IPS-18c (cell line): ENCODE data around the gene IRAK1.

Source experiments
- H3K4me3 ChIP-seq: 2 replicates; pipeline ENCODE4 v1.7.0; 2013; ENCODE audit warnings: low read depth, mild to moderate bottlenecking, low read length, moderate library complexity; ENCODE audit not compliant: insufficient read depth
- H3K9me3 ChIP-seq: one replicate; pipeline ENCODE4 v1.6.1; 2013; ENCODE audit warnings: mild to moderate bottlenecking, low read length, moderate library complexity; ENCODE audit not compliant: control insufficient read depth, insufficient read depth

IRAK1 gene

DNA sequence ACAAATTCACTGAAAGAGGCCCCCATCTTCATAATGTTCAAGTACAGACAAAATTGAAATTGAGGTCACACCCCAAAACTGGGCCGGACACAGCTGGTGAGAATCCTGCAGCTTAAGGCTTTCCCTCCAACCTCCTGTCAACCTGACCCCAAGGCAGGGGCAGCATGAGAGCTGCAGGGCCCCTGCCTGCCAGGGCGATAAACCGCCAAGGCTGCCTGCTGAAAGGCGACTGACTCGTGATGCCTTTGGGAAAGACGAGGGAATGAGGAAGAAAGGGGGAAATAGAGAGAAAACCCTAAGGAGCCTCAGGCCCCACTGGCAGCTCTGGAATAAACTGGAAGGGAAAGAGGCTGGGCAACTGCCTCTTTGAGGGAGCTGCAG is 7.3 kb upstream of the IRAK1 start:
- Histone ChIP-seq H3K4me3 (no peak overlapping the region), H3K9me3 (peaks cover 25% of the 10 kb centered on the region)

DNA sequence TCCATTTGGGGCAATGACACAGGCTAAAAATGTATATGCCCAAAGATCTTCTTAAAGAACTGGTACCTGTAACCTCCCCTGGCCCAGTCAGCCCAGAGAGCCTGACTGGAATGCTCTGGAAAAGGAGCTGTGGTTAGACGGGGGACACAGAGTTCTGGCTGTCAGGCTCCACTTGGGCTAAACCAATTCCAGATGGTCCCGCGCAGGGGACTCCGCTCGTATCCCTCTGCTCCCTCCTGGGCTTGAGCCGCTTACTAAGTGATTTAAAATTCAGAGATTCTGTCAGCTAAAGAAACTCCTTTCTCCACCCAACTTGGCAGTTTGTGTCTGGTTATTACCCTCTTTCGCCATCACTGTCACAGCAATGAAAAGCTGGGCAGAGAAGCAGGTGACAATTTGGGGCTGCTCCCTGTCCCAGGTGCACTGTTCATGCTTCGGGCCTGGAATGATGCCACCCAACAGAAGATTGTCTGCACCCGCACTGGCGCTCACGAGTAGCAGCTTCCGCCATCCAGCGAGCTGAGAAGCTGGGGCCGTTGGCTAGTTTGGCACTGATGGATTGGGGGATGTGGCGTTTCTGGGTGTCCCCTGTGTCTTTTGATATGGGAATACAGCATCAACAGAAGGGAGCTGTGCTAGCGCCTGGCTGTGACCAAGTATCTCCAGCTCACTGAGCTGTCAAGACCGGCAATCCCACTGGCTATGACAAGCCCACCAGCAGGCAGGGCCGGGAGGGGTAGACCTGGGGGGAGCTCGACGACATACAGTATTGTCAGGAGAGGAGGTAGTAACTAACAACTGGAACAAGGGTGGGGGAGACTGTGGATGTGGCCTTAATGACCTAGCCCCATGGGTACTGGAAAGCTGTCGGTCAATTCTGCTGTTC is 6.7 kb upstream of the IRAK1 start:
- Histone ChIP-seq H3K4me3 (no peak overlapping the region), H3K9me3 (peaks cover 20% of the 10 kb centered on the region)

- H3K9me3 ChIP-seq = peaks cover 15% of the 10 kb centered on the region
- H3K4me3 ChIP-seq = no peak overlapping the region
Observed at GRCh38 chrX:154025230-154025629, 5.5 kb upstream of the IRAK1 start.

- Histone ChIP-seq H3K4me3 (no peak overlapping the region), H3K9me3 (peaks cover 15% of the 10 kb centered on the region)
Observed at GRCh38 chrX:154024271-154024670, 4.6 kb upstream of the IRAK1 start.

DNA sequence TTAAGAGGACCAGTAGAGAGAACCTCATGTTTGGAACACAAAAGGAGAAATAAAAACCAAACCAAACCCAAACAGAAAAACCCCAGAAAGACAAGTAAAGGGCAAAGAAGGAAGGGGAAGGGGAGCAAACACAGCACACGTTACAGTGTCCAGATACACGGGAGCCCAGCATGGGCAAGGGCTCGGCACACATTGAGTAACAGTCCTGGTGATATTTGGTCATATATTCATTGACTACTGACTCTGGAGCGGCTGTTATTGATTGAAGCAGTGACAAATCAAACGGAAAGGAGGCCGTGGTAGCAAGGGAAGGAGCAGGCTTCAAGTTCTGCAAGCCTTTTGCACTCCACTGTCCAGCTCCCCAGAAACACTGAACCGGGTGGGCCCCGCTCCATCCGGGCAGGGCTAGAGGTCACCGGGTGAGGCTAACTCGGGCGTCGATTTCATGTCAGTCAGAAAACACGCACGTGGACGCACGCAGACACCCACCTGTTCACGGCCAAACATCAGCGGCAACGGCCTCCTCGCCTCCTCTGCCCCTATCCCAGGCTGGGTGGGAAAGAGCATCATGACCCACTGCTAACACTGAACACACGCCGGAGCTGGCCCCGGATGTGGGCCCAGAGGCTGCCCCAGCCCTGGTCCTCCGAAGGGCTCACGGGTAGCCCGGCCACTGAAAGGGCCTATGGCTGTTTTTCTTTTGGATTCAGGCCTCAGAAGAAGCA is 3.7 kb upstream of the IRAK1 start:
- Histone ChIP-seq H3K4me3 (no peak overlapping the region), H3K9me3 (peaks cover 14% of the 10 kb centered on the region)

- Histone ChIP-seq H3K9me3 (peaks cover 15% of the 10 kb centered on the region), H3K4me3 (no peak overlapping the region)
Observed at GRCh38 chrX:154022108-154022507, 2.4 kb upstream of the IRAK1 start.

DNA sequence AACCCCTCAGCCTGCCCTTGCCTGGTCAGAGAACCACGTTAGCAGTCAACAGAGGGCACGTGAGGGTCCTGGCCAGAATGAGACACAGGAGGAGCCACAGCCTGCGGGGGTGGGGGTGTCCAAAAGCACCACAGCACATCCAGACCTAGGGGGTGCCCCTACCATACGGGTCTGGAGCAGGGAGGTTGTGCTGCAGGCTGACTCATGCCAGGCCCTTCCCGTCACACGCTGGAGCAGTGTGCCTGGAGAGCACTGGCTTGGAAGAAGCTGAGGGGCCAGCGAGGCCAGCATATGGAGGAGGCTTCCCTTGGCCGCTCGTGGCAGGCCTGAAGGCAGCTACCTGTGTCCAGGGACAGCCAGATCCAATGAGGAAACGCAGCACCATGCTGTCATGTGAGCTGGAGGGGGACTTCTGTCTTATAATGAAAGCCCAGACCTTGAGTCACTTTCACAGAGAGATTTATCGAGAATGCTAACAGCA is 1.5 kb upstream of the IRAK1 start:
- H3K9me3 ChIP-seq = peaks cover 13% of the 10 kb centered on the region
- no peak overlapping the region for H3K4me3 ChIP-seq

DNA sequence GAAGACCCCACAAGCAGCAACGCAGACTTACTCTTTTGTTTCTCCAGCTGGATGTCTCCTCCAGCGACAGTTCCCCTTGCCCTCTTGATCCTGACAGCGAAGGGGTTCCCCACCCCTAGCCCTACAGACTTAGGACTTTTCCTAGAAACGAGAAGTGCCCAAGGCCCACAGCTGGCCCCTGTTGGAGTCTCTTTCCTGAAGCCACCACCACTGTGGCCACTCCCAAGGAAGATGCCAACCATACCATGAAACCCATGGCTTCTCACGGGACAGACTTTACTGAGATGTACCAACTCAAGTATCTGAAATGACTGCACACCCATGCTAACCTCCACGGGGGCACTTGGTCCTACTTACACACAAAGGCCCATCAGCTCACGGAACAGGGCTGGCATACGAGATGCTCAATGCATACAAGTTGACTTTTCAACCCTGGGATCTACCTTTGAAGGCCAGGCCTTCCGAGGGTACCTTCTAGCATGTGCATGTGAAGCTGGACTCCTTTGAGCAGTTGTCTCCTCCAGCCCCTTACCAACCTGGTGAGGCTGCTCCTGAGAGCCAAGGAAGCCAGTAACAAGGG is 924 bp upstream of the IRAK1 start:
- Histone ChIP-seq H3K9me3 (peaks cover 14% of the 10 kb centered on the region), H3K4me3 (no peak overlapping the region)

- peak overlapping the region; percentile 31 for H3K4me3 ChIP-seq
- peaks cover 12% of the 10 kb centered on the region for H3K9me3 ChIP-seq
Observed at GRCh38 chrX:154019061-154019621, 561 bp downstream of the IRAK1 start.

DNA sequence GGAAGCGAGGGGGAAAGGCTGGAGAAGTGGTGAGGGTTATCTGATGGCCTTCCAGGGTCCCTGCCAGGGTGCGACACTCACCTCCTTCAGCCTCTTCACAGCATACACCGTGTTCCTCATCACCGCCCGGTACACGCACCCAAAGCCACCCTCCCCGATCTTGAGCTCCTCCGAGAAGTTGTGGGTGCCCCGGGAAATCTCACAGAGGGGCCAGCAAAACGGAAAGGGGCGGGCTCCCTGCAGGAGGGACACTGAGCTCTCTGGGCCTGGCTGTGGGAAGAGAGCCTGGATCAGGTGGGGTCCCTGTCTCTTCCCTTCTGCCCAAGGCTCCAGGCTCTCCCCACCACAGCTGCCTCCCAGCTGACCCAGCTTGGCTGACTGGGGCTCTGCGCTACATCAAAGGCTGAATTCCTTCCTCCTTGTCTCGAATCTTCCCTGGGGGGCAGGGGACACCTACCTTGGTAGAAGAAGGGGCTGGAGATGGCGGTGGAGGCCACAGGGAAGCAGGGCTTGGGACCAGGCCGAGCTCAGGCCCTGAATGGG is 1.1 kb downstream of the IRAK1 start:
- Histone ChIP-seq H3K9me3 (peaks cover 15% of the 10 kb centered on the region), H3K4me3 (peak overlapping the region; percentile 31)

GRCh38 chrX:154017766-154018517 is 1.8 kb downstream of the IRAK1 start:
- H3K9me3 ChIP-seq = peaks cover 15% of the 10 kb centered on the region
- no peak overlapping the region for H3K4me3 ChIP-seq

DNA sequence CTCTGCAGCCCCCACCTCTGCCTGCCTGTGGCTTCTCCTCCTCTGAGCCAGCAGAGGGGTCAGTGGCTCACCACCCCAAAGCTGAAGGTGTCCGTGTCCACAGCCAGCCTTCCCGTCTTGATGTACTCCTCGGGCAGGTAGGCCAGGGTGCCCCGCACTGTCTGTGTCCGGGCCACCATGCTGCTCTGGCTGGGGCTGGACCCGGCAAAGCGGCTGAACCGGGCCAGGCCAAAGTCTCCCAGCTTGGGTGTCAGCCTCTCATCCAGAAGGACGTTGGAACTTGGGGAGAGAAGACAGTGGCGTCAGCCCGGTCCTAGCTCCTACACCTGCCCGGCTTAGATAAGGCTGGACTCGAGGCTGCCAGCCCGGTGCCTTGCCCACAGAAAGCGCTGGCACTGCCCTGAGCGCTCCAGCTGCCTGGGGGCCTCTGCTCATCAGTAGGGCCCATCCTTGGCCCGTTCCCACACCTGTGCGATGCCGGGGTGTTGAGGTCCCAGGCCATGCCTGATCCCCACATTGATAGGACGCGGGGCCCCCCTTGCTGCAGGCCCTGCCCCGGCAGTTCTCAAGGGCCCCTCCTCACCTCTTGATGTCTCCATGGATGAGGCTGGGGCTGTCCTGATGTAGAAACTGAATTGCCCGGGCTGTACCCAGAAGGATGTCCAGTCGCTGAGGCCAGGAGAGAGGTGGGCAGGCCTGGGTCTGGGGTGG is 3.2 kb downstream of the IRAK1 start:
- Histone ChIP-seq H3K4me3 (no peak overlapping the region), H3K9me3 (peaks cover 13% of the 10 kb centered on the region)

- Histone ChIP-seq H3K4me3 (no peak overlapping the region), H3K9me3 (peaks cover 15% of the 10 kb centered on the region)
Observed at GRCh38 chrX:154015581-154016264, 4.0 kb downstream of the IRAK1 start.

DNA sequence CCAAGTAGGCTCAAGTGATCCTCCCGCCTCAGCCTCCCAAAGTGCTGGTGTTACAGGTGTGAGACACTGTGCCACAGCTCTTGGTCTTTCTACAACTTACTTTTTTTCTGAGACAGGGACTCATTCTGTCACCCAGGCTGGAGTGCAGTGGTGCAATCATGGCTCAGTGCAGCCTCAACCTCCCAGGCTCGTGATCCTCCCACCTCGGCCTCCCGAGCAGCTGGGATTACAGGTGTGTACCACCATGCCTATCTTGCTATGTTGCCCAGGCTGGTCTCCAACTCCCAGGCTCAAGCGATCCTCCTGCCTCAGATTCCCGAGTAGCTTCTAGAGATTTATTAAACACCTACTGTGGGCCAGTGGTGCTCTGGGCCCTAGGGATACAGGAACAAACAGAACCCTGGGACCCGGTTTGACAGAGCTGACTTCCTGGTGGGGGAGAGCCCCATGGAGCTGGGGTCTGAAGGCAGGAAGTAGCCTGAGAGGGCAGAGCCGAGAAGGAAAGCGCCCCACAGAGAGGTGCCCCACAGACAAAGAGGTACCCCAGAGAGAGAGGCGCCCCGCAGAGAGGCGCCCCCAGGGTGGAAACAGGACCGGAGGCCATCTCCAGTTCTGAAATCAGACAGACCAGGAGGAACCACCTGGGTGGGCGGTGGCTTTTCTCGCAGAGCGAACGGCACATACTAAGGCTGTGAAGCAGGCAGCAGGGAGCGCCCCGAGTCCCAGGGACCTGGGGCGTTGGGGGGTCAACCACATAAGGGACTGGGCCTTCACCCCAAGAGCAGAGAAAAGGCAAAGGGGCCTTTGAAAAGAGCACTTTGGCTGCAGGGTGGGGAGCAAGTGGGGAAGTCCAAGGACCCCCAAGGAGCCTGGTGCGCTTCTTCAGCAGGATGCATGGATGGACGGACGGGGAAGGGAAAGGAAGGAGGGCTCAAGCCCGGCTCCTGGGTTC is 5.0 kb downstream of the IRAK1 start:
- Histone ChIP-seq H3K9me3 (peaks cover 15% of the 10 kb centered on the region), H3K4me3 (no peak overlapping the region; the same call in 1 of the 2 replicates)
